ENCODE results near the gene EYS. TPM values are rescaled to one million over a fixed set of nuclear protein-coding genes. Genes with fewer than 3 reads are reported as not detected.

Gene EYS
- total and polyA plus RNA-seq, 2 of the 8 experiments (the other 6 are each of a cell fraction or from before 2014, with no cell fraction given): 0.05 to 0.13 TPM

- no peaks in the 10 kb centered on the region for H3K79me1 ChIP-seq (ENCODE audit: low read depth, low read length)
- no peak overlapping the region for H4K8ac ChIP-seq (ENCODE audit: extremely low read depth, insufficient read depth, low read length)
- WGBS, 2 experiments (ENCODE audit: extremely low coverage in 1 of 2, insufficient coverage in 1 of 2, insufficient read length in 1 of 2, insufficient replicate concordance in 2 of 2, low coverage in 1 of 2, low lambda C conversion rate in 2 of 2, missing lambda C conversion rate in 1 of 2): 87% methylated on average over 4 of the region's 4 CpGs; no CpG with 5 or more reads in 1 of the 2 experiments
- no peak overlapping the region for H2BK5ac ChIP-seq (ENCODE audit: low read depth, low read length)
- H3K56ac ChIP-seq (replicated peaks; ENCODE audit: insufficient read length, low read depth, low read length): no peak overlapping the region
- no peaks in the 10 kb centered on the region for H3K27me3 ChIP-seq (replicated peaks in 1 of 4; ENCODE audit: control insufficient read depth in 3 of 4, extremely low read depth in 1 of 4, insufficient read depth in 3 of 4, low read length in 3 of 4)
- DNase-seq (ENCODE audit: low read depth in 1 of 2, low spot score in 2 of 2): no peak
- ChIA-PET CTCF (ENCODE audit: partially characterized antibody) (no interaction called here), POLR2A (ENCODE audit: partially characterized antibody) (no interaction called here)
- H2BK120ac ChIP-seq (replicated peaks; ENCODE audit: low read depth, low read length): no peak overlapping the region
- no peaks in the 10 kb centered on the region for H3K4me1 ChIP-seq (replicated peaks in 1 of 4; ENCODE audit: control insufficient read depth in 3 of 4, insufficient read depth in 4 of 4, low read length in 3 of 4)
- H3K27ac ChIP-seq (ENCODE audit: low read depth, low read length): no peak overlapping the region
- H2BK20ac ChIP-seq (ENCODE audit: low read length): no peak overlapping the region
- no peaks in the 10 kb centered on the region for H3K23me2 ChIP-seq (ENCODE audit: low read depth, low read length)
- no peak overlapping the region for H2AFZ ChIP-seq (ENCODE audit: low read length)
- no peaks in the 10 kb centered on the region for H3K36me3 ChIP-seq (ENCODE audit: control insufficient read depth in 2 of 4, insufficient read depth in 4 of 4, low read length in 3 of 4)
- H2BK15ac ChIP-seq (ENCODE audit: low read length): no peak overlapping the region
- no peak overlapping the region for H3K4me3 ChIP-seq (ENCODE audit: extremely low read depth in 1 of 4, insufficient read depth in 2 of 4, low read depth in 3 of 4, low read length in 4 of 4)
- FAIRE-seq: no peak
- no peak overlapping the region for H2AK5ac ChIP-seq (ENCODE audit: low read depth, low read length)
- H4K20me1 ChIP-seq (replicated peaks in 1 of 2; ENCODE audit: control insufficient read depth in 1 of 2, insufficient read depth in 2 of 2, low read length in 2 of 2): no peaks in the 10 kb centered on the region
- no peak overlapping the region for H3K18ac ChIP-seq (ENCODE audit: extremely low read depth, low read length)
- H3K9me3 ChIP-seq (ENCODE audit: insufficient read depth in 2 of 2, low read depth in 1 of 2, low read length in 1 of 2): no peaks in the 10 kb centered on the region
- H3K14ac ChIP-seq (ENCODE audit: insufficient read length): no peak overlapping the region
- H3K23ac ChIP-seq (ENCODE audit: insufficient read length): no peak overlapping the region
- H3K4me2 ChIP-seq (ENCODE audit: insufficient read depth in 1 of 2, low read depth in 2 of 2, low read length in 2 of 2): no peak overlapping the region
- no peak overlapping the region for H3K9ac ChIP-seq (replicated peaks in 1 of 4; ENCODE audit: extremely low read depth in 1 of 4, low read depth in 3 of 4, low read length in 3 of 4)
- no peaks in the 10 kb centered on the region for H3K79me2 ChIP-seq (ENCODE audit: control insufficient read depth in 1 of 2, insufficient read depth in 2 of 2, low read length in 2 of 2)
- no peak overlapping the region for H3K4ac ChIP-seq (replicated peaks; ENCODE audit: insufficient read length, low read depth, low read length)
- H4K5ac ChIP-seq (ENCODE audit: insufficient read length, low read depth, low read length): no peak overlapping the region
- H2BK12ac ChIP-seq (ENCODE audit: low read depth, low read length): no peak overlapping the region
- TF ChIP-seq YY1 (IDR thresholded peaks at IDR 0.05; ENCODE audit: low read depth, low read length) (no peak), ASH2L (IDR thresholded peaks at IDR 0.05; ENCODE audit: low read length) (no peak), KDM4A (IDR thresholded peaks at IDR 0.05; ENCODE audit: low read depth, low read length, severe bottlenecking) (no peak), HDAC2 (IDR thresholded peaks at IDR 0.05; ENCODE audit: borderline replicate concordance in 1 of 2, low read depth in 2 of 2, low read length in 2 of 2) (no peak), KDM1A (IDR thresholded peaks at IDR 0.05; ENCODE audit: borderline replicate concordance, low read length) (no peak)
- no peak overlapping the region for H4K91ac ChIP-seq (replicated peaks; ENCODE audit: insufficient read length, low read length)
These were observed 710.7 kb downstream of the EYS start for GRCh38 chr6:64996301-64996700.

Data from H1 (cell line).